PC-3 (cell line): ENCODE data around the gene SULT2B1. TPM values are rescaled to one million over a fixed set of nuclear protein-coding genes. Genes with fewer than 3 reads are reported as not detected.

ENCODE experiments used
- ATAC-seq: fragments of 200-7000 bp; cut with Tn5 transposase; 2 replicates; pipeline ENCODE4 v1.9.1; 2020; ENCODE audit warnings: mild to moderate bottlenecking, moderate library complexity
- BruUV-seq: library from RNA; stranded (reverse); fragments of 400-500 nt; replicated peaks from 2 replicates; lab custom pipeline; 2021; lab: Mats Ljungman, UMichigan
- CTCF ChIA-PET: fragments of 300-600 bp; sonication (Branson Sonifier 250); formaldehyde crosslinking; loops from one replicate; lab custom pipeline; 2022; ENCODE audit warnings: antibody characterized with exemption; lab: Charles Lee
- POLR2A ChIA-PET: fragments of 300-600 bp; sonication (Branson Sonifier 250); formaldehyde crosslinking; loops from one replicate; lab custom pipeline; 2022; ENCODE audit warnings: antibody characterized with exemption; ENCODE audit not compliant: unreplicated experiment; lab: Charles Lee
- DNase-seq: peaks from one replicate; pipeline ENCODE4 v3.0.0-alpha.2; 2015
- H2AFZ ChIP-seq: fragments of 300-600 bp; sonication (generic); 2 replicates; pipeline ENCODE4 v1.6.0; 2016; ENCODE audit warnings: antibody characterized with exemption, low read length
- H3F3A ChIP-seq: fragments of 300-600 bp; sonication (generic); one replicate; pipeline ENCODE4 v1.6.0; 2017; ENCODE audit warnings: antibody characterized with exemption, low read length, control low read depth, mild to moderate bottlenecking; ENCODE audit not compliant: unreplicated experiment
- H3K27ac ChIP-seq: fragments of 300-600 bp; sonication (generic); 2 replicates; pipeline ENCODE4 v1.5.1; 2016; ENCODE audit warnings: mild to moderate bottlenecking, low read length
- H3K27me3 ChIP-seq: fragments of 300-600 bp; sonication (generic); 2 replicates; pipeline ENCODE4 v1.6.1; 2016; ENCODE audit warnings: low read length, mixed read lengths
- H3K36me3 ChIP-seq: fragments of 300-600 bp; sonication (generic); 2 replicates; pipeline ENCODE4 v1.6.1; 2016; ENCODE audit warnings: low read depth, mixed run types, low read length, mixed read lengths
- H3K4me1 ChIP-seq: fragments of 300-600 bp; sonication (generic); 2 replicates; pipeline ENCODE4 v1.5.1; 2016; ENCODE audit warnings: low read length; ENCODE audit not compliant: insufficient read depth
- H3K4me2 ChIP-seq: fragments of 300-600 bp; sonication (generic); 2 replicates; pipeline ENCODE4 v1.6.0; 2016; ENCODE audit warnings: low read length
- H3K4me3 ChIP-seq: fragments of 300-600 bp; sonication (generic); 2 replicates; pipeline ENCODE4 v1.5.1; 2016; ENCODE audit warnings: mild to moderate bottlenecking, low read length, mixed read lengths
- H3K79me2 ChIP-seq: fragments of 300-600 bp; sonication (generic); 2 replicates; pipeline ENCODE4 v1.6.1; 2017; ENCODE audit warnings: low read length, mixed read lengths
- H3K9ac ChIP-seq: fragments of 300-600 bp; sonication (generic); 2 replicates; pipeline ENCODE4 v1.6.0; 2016; ENCODE audit warnings: mild to moderate bottlenecking, low read length
- H3K9me2 ChIP-seq: fragments of 300-600 bp; sonication (generic); replicated peaks from 2 replicates; pipeline ENCODE4 v1.6.1; 2016; ENCODE audit warnings: mixed run types, low read length, mixed read lengths
- H3K9me3 ChIP-seq: fragments of 300-600 bp; sonication (generic); 2 replicates; pipeline ENCODE4 v1.6.1; 2016; ENCODE audit warnings: low read length, mixed read lengths
- H4K20me1 ChIP-seq: fragments of 300-600 bp; sonication (generic); 2 replicates; pipeline ENCODE4 v1.6.1; 2016; ENCODE audit warnings: low read length, mixed read lengths
- EZH2 ChIP-seq: fragments of 300-600 bp; sonication (generic); IDR thresholded peaks from one replicate; pipeline ENCODE4 v1.6.1; 2017; ENCODE audit warnings: antibody characterized with exemption, mild to moderate bottlenecking, low read length; ENCODE audit not compliant: unreplicated experiment
- EZH2phosphoT487 ChIP-seq: fragments of 300-600 bp; sonication (generic); IDR thresholded peaks from 2 replicates; pipeline ENCODE4 v1.6.1; 2018; ENCODE audit warnings: mild to moderate bottlenecking, antibody characterized with exemption, low read length, borderline replicate concordance
- intact Hi-C: fragments of 100-400 bp; cut with micrococcal nuclease; formaldehyde crosslinking; loops from 2 replicates; pipeline ENCODE4 v1.9.0; 2023
- total RNA-seq: library from RNA; depleted of rRNA; stranded (reverse); fragments of >200 nt; gene quantifications from 2 replicates; pipeline ENCODE4 v1.2.3, GENCODE V29; 2014
- TF ChIP-seq, protein P1 (sequence below): fragments of 300-600 bp; sonication (generic); conservative IDR thresholded peaks from 2 replicates; pipeline ENCODE4 v1.5.1; 2017; ENCODE audit warnings: antibody characterized with exemption, low read depth, mild to moderate bottlenecking, low read length

The SULT2B1 gene
- total RNA-seq, 1 experiment from 2014 or later: 6.7 TPM

DNA sequence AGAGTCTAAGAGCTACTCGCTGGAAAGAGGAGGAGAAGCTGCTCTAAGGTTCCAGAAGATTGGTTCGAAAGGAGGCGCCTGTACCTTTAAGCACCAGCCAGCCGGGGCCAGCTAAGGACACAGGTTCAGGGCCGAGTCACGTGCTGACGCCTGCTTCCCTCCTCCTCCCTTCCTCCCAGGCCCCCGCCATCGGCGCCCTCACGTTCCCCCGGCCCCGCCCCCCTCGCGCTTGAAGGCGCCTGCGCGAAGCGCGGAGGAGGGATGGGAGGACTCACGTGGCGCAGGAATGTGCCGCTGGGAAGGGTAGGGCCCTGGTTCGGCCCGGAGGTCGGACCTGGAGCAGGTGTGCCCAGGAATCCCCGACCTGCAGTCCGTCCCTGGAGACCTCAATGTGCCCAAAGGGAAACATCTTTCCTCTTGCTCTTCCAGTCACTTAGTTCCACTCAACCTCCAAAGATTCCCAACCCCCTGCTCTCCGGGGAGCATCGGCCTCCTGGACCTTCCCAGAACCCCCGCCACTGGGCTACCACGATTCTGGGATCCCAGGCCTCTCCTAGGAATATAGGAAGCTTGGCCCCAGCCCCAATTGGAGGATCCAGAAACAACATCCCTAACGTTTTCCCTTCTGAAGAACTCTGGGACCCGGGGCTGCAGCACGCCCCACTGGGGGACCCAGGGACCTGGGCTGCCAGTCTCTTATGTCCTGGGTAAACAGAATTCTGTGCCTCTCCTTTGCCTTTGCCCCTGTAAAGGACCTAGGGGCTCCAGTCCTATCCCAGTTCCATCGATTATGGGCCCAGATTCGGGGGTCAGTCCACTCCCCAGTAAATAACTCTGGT is 82.7 kb downstream of the SULT2B1 start:
- peaks cover 24% of the 10 kb centered on the region for H3K4me1 ChIP-seq

DNA sequence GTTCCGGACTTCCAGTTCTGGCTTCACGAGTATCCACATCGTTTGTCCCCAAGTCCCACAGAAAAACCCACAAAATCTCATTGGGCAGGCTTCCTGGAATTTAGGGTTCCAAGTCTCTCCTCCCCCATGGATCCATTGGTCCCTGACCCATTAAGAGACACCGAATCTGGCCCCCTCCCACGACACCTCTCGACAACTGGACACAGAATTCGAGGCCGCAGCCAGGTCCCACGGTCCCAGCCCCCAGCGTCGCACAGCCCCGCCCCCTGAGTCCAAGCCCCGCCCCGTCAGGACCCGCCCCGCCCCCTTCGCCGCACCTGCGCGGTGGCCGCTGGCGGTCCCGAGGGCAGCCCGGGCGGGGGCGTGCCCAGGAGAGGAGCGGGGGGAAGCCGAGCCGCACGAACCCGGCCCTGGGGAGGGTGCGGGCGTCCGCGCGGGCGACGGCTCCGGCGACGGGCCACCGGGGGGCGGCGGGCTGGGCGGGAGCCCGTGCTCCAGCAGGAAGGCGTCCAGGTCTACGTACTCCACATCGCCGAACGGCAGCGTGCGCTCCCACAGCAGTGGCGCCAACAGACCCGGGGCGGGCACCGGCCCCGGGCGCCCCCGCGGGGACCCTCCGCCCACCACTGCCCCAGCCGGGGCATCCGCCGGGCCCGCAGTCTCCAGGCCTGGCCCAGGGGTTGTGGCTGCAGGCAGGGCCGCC is 83.4 kb downstream of the SULT2B1 start:
- TF ChIP-seq, protein P1, sequence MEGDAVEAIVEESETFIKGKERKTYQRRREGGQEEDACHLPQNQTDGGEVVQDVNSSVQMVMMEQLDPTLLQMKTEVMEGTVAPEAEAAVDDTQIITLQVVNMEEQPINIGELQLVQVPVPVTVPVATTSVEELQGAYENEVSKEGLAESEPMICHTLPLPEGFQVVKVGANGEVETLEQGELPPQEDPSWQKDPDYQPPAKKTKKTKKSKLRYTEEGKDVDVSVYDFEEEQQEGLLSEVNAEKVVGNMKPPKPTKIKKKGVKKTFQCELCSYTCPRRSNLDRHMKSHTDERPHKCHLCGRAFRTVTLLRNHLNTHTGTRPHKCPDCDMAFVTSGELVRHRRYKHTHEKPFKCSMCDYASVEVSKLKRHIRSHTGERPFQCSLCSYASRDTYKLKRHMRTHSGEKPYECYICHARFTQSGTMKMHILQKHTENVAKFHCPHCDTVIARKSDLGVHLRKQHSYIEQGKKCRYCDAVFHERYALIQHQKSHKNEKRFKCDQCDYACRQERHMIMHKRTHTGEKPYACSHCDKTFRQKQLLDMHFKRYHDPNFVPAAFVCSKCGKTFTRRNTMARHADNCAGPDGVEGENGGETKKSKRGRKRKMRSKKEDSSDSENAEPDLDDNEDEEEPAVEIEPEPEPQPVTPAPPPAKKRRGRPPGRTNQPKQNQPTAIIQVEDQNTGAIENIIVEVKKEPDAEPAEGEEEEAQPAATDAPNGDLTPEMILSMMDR: no peak
- no peak for TF ChIP-seq EZH2
- TF ChIP-seq EZH2phosphoT487: no peak
- Histone ChIP-seq H3F3A (peaks cover 3% of the 10 kb centered on the region), H3K4me2 (peak overlapping the region; percentile 96), H3K4me3 (peak overlapping the region; percentile 80), H3K4me1 (peaks cover 24% of the 10 kb centered on the region), H2AFZ (peak overlapping the region; percentile 67; the same call in 1 of the 2 replicates), H3K9me2 (no peaks in the 10 kb centered on the region), H3K9ac (peak overlapping the region; percentile 68), H3K27ac (peak overlapping the region; percentile 67), H4K20me1 (no peaks in the 10 kb centered on the region), H3K79me2 (no peaks in the 10 kb centered on the region), H3K27me3 (no peaks in the 10 kb centered on the region), H3K36me3 (no peaks in the 10 kb centered on the region), H3K9me3 (no peaks in the 10 kb centered on the region)
- BruUV-seq: no TSS peak
- intact Hi-C loops: no loop called here
- peak; percentile 18 for ATAC-seq
- ChIA-PET POLR2A (interaction anchor here (0.7 kb wide), 1 partner anchor 51 kb away, joined by 3 read pairs; no protein-coding TSS in a partner anchor), CTCF (no interaction called here)
- DNase-seq: peak; percentile 54

More for the DNA sequence above, 82.7 kb downstream of the SULT2B1 start:
- intact Hi-C loops: no loop called here
- H3K9ac ChIP-seq: peak overlapping the region; percentile 35
- peak; percentile 91 for DNase-seq
- no peaks in the 10 kb centered on the region for H3K36me3 ChIP-seq
- H3F3A ChIP-seq: peaks cover 3% of the 10 kb centered on the region
- no peaks in the 10 kb centered on the region for H3K27me3 ChIP-seq
- BruUV-seq: TSS peak; percentile 92
- no peaks in the 10 kb centered on the region for H3K9me2 ChIP-seq
- H3K79me2 ChIP-seq: no peaks in the 10 kb centered on the region
- peak overlapping the region; percentile 96 for H3K4me2 ChIP-seq
- POLR2A ChIA-PET: interaction anchor here (0.7 kb wide), 2 partner anchors 50 to 86 kb away, joined by 3 to 4 read pairs; no protein-coding TSS in a partner anchor
- H3K9me3 ChIP-seq: no peaks in the 10 kb centered on the region
- peak overlapping the region; percentile 80; the same call in 1 of the 2 replicates for H3K4me3 ChIP-seq
- TF ChIP-seq EZH2 (no peak), EZH2phosphoT487 (no peak)
- TF ChIP-seq, protein P1: no peak
- ATAC-seq: peak; percentile 37
- H3K27ac ChIP-seq: peak overlapping the region; percentile 67
- H2AFZ ChIP-seq: peak overlapping the region; percentile 39
- H4K20me1 ChIP-seq: no peaks in the 10 kb centered on the region
- CTCF ChIA-PET: no interaction called here
